IMR-90 (cell line): Measurements from ENCODE around the gene FBXO44.

Experiments used
- ELK1 ChIP-seq: fragments of 150-350 bp; IDR thresholded peaks from 2 replicates; pipeline ENCODE4 v1.6.1; 2016; ENCODE audit warnings: low read depth, mild to moderate bottlenecking, low read length, moderate library complexity, borderline replicate concordance
- MAZ ChIP-seq: IDR thresholded peaks from 2 replicates; pipeline ENCODE4 v1.6.1; 2012; ENCODE audit warnings: low read depth, mild to moderate bottlenecking, low read length, improper control_type of control experiment, moderate library complexity, borderline replicate concordance
- MXI1 ChIP-seq: IDR thresholded peaks from 2 replicates; pipeline ENCODE4 v1.6.1; 2012; ENCODE audit warnings: low read depth, mild to moderate bottlenecking, low read length, moderate library complexity, borderline replicate concordance
- POLR2A ChIP-seq: IDR thresholded peaks from 2 replicates; pipeline ENCODE4 v1.6.1; 2012; ENCODE audit warnings: mild to moderate bottlenecking, low read depth, low read length
- RAD21 ChIP-seq: IDR thresholded peaks from 2 replicates; pipeline ENCODE4 v1.6.1; 2012; ENCODE audit warnings: low read length, improper control_type of control experiment
- RFX5 ChIP-seq: IDR thresholded peaks from 2 replicates; pipeline ENCODE4 v1.8.0; 2012; ENCODE audit warnings: low read depth, mild to moderate bottlenecking, low read length, moderate library complexity
- TF ChIP-seq, protein P1 (sequence below): conservative IDR thresholded peaks from 2 replicates; pipeline ENCODE4 v1.5.1; 2012; ENCODE audit warnings: mild to moderate bottlenecking, low read depth, low read length, improper control_type of control experiment

DNA sequence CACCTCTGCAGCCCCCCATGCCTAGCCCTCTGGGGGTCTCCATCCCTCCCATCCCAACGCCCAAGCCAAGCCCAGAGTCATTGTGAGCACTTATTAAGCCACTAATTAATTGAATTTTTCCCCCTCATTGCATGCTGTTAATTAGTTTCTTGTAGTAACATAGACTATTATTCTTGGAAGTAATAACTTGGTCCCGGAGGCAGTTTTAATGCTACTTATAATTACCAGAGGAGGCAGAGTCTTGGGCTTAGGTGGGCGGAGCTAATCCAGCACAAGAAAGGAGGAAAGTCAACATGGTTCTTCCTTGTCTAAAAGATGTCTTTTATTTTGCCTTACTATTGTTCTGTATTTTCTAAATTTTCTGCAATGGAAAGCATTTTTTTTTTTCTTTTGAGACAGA lies 28.1 kb upstream of the FBXO44 start:
- TF ChIP-seq, protein P1, sequence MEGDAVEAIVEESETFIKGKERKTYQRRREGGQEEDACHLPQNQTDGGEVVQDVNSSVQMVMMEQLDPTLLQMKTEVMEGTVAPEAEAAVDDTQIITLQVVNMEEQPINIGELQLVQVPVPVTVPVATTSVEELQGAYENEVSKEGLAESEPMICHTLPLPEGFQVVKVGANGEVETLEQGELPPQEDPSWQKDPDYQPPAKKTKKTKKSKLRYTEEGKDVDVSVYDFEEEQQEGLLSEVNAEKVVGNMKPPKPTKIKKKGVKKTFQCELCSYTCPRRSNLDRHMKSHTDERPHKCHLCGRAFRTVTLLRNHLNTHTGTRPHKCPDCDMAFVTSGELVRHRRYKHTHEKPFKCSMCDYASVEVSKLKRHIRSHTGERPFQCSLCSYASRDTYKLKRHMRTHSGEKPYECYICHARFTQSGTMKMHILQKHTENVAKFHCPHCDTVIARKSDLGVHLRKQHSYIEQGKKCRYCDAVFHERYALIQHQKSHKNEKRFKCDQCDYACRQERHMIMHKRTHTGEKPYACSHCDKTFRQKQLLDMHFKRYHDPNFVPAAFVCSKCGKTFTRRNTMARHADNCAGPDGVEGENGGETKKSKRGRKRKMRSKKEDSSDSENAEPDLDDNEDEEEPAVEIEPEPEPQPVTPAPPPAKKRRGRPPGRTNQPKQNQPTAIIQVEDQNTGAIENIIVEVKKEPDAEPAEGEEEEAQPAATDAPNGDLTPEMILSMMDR = no peak
- TF ChIP-seq RFX5 = no peak
- TF ChIP-seq POLR2A = no peak
- TF ChIP-seq RAD21 = no peak
- no peak for TF ChIP-seq MAZ
- TF ChIP-seq MXI1 = no peak
- no peak for TF ChIP-seq ELK1
